Effector CD4-positive, alpha-beta T cell (primary cell): ENCODE data around the gene PNKD.
A peak's percentile ranks its signal among the peaks of the same experiment; 100 is the strongest.

Experiments used
- DNase-seq: peaks from one replicate; pipeline ENCODE4 v3.0.0-alpha.2; 2020

Gene PNKD

GRCh38 chr2:218345491-218346236 is 75.3 kb downstream of the PNKD start:
- no peak for DNase-seq

DNA sequence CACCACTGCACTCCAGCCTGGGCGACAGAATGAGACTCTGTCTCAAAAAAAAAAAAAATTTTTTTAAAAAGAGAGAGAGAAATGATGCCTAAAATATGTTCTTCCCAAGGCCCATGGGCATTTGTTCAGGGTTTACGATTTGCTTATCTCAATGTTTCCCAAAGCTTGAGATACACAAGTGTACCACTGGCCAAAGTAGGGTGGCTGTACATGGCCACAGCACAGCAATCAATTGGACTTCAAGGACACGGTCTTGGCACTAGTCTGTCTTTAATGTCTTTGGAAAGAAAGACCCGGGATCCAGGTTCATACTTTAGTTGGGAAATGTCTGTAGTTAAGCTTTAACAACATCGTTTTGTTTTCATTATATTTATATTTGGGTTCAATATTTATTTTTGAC is 76.9 kb downstream of the PNKD start:
- DNase-seq, result no peak

DNA sequence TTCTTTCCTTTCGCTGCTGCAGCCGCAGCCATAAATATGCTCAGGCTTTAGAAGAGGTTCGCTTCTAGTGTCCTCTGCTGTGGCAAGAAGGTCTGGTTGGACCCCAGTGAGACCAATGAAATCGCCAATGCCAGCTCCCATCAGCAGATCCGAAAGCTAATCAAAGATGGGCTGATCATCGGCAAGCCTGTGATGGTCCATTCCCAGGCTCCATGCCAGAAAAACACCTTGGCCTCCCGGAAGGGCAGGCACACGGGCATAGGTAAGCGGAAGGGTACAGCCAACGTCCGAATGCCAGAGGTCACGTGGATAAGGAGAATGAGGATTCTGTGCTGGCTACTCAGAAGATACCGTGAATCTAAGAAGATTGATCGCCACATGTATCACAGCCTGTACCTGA is 83.7 kb downstream of the PNKD start:
- no peak for DNase-seq

GRCh38 chr2:218354850-218355443 is 84.6 kb downstream of the PNKD start:
- DNase-seq, result no peak

- no peak for DNase-seq
These were observed 87.2 kb downstream of the PNKD start for GRCh38 chr2:218357236-218358177.

DNA sequence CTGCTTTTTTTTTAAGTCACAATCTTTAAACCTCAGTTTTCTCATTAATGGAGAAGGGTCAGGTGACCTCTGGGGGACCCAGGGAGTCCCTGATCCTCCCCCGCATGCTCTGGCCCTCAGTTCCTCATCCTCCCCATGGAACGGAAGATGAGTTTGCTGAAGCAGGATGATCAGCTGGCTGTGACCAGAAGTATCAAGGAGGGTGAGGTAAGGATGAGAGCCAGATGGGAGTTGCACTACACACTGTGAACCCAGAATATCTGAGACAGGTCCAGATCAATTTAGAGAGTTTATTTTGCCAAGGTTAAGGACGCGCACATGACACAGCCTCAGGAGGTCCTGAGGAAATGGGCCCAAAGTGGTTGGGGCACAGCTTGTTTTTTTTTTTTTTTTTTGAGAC is 90.1 kb downstream of the PNKD start:
- DNase-seq, result no peak

DNA sequence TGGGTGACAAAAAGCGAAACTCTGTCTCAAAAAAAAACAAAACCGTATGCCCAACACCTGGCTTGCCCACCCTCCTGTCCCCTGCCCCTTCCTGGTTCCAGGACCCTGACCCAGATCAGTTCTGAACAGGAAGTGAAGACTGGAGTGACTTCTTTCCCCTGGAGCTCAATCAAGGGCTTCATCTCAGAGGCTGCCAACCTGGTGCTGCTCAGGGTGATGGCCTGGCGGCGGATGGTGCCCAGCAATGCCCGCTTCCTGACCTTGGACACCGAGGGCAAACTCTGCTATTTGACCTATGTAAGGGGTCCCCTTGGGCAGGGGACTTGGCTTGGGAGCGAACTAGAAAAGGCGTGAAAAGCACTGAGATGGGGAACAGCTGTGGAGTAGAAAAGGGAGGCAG is 92.3 kb downstream of the PNKD start:
- DNase-seq, result no peak

DNA sequence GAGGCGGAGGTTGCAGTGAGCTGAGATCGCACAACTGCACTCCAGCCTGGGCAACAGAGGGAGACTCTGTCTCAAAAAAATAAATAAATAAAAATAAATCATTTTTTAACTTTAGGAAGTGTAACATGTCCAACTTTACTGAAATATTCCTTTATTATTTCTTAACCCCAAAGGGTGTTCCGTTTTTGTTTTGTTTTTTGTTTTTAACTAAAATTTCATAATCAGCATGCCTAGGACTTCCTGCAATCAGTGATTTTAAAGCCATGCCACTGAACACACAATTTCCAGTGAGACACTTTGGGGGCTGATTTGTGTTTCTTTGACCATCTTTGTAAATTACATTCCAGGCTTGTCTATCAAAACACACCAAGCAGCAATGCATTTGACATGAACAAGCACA is 93.4 kb downstream of the PNKD start:
- no peak for DNase-seq

DNA sequence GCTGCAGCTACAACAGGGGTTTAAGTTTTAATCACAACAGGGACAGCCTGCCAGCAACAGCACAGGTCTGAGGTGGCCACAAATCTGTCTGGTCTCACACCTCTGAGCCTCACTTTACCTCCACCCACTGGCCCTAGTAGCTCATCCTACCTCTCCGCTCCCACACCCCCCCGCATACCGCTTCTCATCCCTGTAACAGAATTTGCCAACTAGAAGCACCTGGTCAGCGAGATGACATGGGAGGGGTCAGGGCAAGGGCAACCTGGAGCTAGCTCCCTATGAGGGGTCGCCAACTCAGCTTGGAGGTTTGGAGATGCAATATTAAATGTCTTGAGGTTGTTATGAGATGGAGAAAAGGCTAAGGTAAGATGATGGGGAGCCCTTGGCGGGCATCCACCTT is 93.9 kb downstream of the PNKD start:
- no peak for DNase-seq

- no peak for DNase-seq
These were observed 96.5 kb downstream of the PNKD start for GRCh38 chr2:218366621-218367414.

DNA sequence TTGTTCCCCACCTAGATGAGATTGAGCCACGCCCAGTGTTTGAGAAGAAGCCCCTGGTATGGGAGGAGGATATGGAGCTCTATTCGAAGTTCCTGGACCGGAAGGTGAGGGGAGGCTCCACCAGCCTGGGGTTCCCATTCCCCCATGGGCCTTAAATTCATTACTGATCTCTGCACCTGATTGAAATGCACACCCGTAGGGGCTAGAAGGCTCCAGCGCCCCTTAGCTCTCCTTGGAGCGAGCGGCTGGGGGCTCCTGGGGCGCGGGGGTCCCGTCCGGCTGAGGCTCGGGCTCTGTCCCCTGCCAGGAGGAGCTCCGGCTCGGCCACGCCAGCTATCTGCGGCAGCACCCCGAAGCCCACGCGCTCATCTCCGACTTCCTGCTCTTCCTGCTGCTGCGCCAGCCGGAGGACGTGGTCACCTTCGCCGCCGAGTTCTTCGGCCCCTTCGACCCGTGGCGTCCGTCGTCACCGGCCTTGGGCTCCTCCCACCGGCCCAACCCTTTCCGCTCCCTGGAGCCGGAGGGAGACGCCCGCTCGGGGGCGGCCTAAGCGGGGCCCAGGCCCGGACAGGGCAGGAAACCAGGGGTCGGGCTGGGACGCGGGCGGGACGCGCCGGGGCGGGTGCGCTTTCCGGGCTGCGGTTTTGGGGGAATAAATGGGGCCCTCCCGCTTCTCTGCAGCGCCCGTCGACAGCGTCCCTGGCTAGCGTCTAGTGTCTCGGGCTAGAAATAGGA is 97.3 kb downstream of the PNKD start:
- DNase-seq, result peak; percentile 52

- no peak for DNase-seq
These were observed 97.8 kb downstream of the PNKD start for GRCh38 chr2:218368150-218368528.

DNA sequence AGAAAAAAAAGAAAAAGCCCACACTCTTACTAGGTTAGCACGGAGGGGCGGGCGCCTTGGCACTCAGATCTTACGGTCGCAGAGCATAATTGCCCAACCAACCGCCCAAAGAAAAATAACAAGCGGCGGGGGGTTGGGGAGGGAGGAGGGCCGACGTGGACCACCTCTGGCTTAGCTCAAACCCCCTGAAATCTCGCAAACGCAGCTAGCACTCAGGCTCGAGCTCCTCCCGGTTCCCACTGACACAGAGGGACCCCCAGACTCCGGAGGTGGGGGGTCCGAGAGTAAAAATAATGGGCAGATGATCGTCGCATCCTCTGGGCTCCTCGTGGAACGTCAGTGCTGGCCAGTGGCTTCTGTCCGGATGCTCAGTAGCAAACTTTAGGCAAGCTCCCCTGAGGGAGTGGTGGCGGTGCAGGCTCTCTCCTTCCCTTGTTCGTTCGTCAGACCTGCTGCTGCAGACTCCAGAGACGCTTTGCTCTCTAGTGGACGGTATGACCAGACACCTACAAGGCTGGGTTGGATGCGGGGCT is 98.4 kb downstream of the PNKD start:
- no peak for DNase-seq

- no peak for DNase-seq
These were observed 99.0 kb downstream of the PNKD start for GRCh38 chr2:218369330-218369729.

- no peak for DNase-seq
These were observed 100.2 kb downstream of the PNKD start for GRCh38 chr2:218370410-218371063.

GRCh38 chr2:218371983-218372350 is 101.6 kb downstream of the PNKD start:
- DNase-seq, result no peak

DNA sequence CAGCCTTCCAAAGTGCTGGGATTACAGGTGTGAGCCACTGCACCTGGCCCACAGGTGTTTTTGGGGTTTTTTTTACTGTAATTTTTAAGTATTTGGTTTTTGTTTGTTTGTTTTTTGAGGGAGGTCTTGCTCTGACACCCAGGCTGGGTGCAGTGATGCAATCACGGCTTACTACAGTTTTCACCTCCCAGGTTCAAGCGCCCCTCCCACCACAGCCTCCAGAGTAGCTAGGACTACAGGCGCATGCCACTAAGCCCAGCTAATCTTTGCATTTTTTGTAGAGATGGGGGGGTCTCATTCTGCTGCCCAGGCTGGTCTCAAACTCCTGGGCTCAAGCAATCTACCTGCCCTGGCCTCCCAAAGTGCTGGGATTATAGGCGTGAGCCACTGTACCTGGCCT is 104.5 kb downstream of the PNKD start:
- DNase-seq, result no peak

DNA sequence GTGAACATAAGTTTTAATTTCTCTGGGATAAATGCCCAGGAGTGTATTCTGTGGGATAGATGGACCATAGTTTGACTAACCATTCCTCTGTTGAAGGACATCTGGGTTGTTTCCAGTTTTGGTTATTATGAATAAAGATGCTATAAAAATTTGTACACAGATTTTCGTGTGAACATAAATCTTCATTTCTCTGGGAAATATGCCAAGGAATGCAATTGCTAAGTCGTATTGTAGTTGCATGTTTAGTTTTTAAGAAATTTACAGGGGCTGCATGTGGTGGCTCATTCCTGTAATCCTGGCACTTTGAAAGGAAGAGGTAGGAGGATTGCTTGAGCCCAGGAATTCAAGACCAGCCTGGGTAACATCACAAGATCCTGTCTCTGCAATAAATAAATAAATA is 104.9 kb downstream of the PNKD start:
- no peak for DNase-seq

DNA sequence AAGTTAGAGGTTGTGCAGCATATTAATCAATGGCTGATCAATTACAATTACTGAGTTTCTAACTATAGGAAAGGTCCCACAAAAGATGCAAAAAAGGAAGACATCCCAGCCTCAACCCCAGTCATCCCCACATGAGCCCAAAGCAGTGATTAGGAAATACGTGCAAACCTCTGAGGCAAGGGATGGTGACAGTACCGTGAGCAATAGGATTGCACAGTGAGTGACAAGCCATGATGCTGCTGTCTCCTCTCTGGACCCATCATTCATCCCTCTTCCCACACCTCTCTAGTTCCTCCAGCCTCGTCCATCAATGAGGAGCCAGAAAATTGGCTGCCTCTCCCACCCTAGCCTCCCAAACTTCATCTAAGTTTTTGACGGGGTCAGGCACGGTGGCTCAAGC is 107.7 kb downstream of the PNKD start:
- no peak for DNase-seq

- no peak for DNase-seq
These were observed 111.6 kb downstream of the PNKD start, which contains the start of gene SLC11A1 for GRCh38 chr2:218381916-218382366. Gene SLC11A1, plus strand, starts transcription at chr2:218382273. Its CDS starts 96 bp downstream, at chr2:218382369.

GRCh38 chr2:218382785-218383184 is 112.5 kb downstream of the PNKD start:
- DNase-seq, result no peak
